Measurements from ENCODE around the gene ROR1.

ROR1 gene

DNA sequence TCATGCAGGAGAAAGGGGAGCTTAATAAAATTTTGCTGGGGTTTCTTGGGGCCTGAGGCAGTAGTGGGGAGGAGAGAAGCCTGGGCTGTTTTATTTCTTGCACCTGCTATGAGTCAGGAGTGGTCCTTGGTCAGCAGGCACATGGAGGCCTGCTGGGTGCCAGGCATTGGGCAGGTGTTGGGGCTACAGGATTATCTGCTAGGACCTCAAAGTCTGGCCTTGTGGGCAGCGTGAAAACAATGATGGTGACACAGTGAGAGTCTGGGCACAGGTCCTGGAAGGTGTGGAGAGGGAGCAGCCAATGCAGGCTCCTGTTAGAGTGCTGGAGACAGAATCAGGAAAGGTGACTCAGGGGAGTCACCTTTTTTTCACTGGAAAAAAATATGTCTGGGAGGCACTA, 17.2 kb downstream of the ROR1 start:
- Histone ChIP-seq H3K36me3 (replicated peaks) (no peaks in the 10 kb centered on the region), H3K4me1 (no peaks in the 10 kb centered on the region), H3K4me3 (no peak overlapping the region), H3K27me3 (ENCODE audit: low read depth) (no peaks in the 10 kb centered on the region), H3K9me3 (no peaks in the 10 kb centered on the region)
- DNase-seq (ENCODE audit: low spot score in 2 of 2), result no peak
- in situ Hi-C loops (cut with MboI; ENCODE audit: low sequenced_read_pairs), result no loop called here

DNA sequence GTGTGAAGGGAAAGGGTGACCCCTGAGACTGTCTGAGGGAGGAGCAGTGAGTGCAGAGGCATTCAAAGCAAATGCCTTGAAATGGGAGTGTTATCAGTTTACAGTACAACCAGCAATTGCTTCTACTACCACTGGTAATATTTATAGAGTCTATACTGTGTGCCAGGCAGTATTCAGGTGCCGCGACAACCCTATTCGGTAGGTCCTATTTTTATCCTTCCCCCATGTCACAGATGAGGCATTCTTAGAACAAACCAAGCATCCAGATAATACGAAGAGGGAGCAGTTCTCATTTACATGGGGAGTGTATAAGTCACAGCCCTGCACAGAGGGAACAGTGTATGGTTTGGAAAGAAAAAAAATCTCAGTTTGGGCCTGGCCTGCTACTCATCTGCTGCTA, 18.3 kb downstream of the ROR1 start:
- no peaks in the 10 kb centered on the region for H3K4me1 ChIP-seq
- no peak for DNase-seq (ENCODE audit: low spot score in 2 of 2)
- no peaks in the 10 kb centered on the region for H3K27me3 ChIP-seq (ENCODE audit: low read depth)
- H3K36me3 ChIP-seq (replicated peaks), result no peaks in the 10 kb centered on the region
- H3K9me3 ChIP-seq, result no peaks in the 10 kb centered on the region
- in situ Hi-C loops (cut with MboI; ENCODE audit: low sequenced_read_pairs), result no loop called here
- H3K4me3 ChIP-seq, result no peak overlapping the region

DNA sequence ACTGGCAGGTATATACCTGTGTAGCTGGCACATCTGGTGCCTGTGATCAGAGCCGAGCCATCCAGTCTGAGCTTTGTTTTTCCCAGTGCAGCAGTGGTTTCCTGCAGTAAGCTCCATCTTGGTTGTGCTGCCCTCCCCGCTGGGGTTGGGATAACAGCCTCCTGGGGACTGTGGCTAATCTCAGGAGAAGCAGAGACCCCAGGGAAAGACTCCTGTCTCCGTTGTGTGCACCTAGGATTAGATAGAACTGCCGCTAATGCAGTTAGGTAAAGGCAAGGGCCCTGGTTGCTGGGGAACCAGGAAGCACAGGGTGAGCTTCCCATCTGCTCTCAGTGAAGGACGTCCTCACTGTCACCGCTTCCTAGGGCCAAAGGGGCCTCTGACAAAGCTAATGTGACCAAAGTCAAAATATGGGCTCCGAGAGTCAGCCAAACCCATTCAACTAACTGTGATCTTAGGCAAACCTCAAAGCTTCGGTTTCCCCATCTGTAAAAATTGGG, 20.0 kb downstream of the ROR1 start:
- H3K9me3 ChIP-seq, result no peaks in the 10 kb centered on the region
- no peaks in the 10 kb centered on the region for H3K4me1 ChIP-seq
- H3K27me3 ChIP-seq (ENCODE audit: low read depth), result no peaks in the 10 kb centered on the region
- no peak for DNase-seq (ENCODE audit: low spot score in 2 of 2)
- no peak overlapping the region for H3K4me3 ChIP-seq
- H3K36me3 ChIP-seq (replicated peaks), result no peaks in the 10 kb centered on the region
- in situ Hi-C loops (cut with MboI; ENCODE audit: low sequenced_read_pairs), result no loop called here

DNA sequence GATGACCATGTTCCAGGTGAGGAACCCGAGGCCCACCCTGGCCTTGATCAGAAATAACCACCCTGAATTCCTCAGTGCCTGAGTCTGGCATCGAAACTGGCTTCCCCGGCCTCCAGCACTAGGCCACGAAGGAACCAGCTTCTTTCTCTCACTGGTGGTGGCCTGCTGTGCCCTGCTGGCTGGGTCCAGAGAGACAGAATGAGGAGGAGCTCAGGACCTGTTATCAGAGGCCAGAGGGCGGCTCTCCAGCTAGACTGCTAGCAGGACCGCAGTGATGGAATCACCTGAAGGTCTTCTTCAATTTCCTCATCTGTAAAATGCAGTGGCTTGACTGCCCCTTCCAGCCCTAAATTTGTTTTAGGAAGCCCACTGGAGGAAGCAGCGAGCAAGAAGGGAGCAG, 20.5 kb downstream of the ROR1 start:
- DNase-seq (ENCODE audit: low spot score in 2 of 2), result no peak
- H3K4me3 ChIP-seq, result no peak overlapping the region
- no peaks in the 10 kb centered on the region for H3K36me3 ChIP-seq (replicated peaks)
- no peaks in the 10 kb centered on the region for H3K9me3 ChIP-seq
- peaks cover 3% of the 10 kb centered on the region; the same call in 1 of the 2 replicates for H3K27me3 ChIP-seq (ENCODE audit: low read depth)
- no peaks in the 10 kb centered on the region for H3K4me1 ChIP-seq
- in situ Hi-C loops (cut with MboI; ENCODE audit: low sequenced_read_pairs), result no loop called here

DNA sequence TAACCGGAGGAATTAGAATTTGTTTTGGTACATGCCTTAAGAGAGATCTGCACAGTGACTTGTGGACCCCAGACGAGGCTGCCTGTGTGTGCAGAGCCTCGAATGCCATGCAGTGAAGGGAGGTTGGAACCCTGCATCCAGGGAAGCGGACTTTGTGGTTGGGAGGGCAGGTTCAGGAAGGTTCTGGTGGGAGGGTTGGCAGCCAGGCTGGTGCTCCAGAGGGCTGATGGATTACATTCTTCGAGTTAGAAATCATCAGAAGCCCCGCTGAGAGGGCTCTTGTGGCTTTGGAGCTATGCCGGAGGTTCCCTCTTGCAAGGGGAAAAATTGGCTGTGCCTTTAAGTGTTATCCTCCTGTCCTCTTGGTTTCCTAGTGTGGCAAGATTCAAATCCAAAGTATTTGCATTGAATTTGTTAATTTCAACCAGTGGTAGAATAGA, 21.1 kb downstream of the ROR1 start:
- in situ Hi-C loops (cut with MboI; ENCODE audit: low sequenced_read_pairs), result no loop called here
- DNase-seq (ENCODE audit: low spot score in 2 of 2), result no peak
- no peaks in the 10 kb centered on the region for H3K9me3 ChIP-seq
- H3K27me3 ChIP-seq (ENCODE audit: low read depth), result peaks cover 3% of the 10 kb centered on the region; the same call in 1 of the 2 replicates
- H3K36me3 ChIP-seq (replicated peaks), result no peaks in the 10 kb centered on the region
- no peaks in the 10 kb centered on the region for H3K4me1 ChIP-seq
- no peak overlapping the region for H3K4me3 ChIP-seq

DNA sequence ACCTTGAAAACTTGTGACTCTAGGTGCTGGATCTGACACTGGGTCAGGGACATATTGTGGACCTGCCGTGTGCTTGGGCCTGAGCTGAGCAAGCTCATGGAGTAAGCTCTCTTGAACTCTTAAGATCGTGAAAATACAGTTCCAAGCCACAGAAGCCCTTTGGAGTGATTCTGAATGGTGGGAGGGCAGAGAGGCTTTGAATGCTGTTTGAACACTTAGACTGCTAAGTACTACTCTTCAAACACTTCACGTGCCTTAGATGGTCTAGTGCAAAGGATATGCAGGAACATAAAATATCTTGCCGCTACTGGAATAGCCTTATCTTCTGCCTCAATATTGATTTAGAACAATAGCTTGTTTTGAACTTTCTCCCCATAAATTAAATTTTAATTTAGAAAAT, 21.6 kb downstream of the ROR1 start:
- Histone ChIP-seq H3K4me1 (no peaks in the 10 kb centered on the region), H3K9me3 (no peaks in the 10 kb centered on the region), H3K36me3 (replicated peaks) (no peaks in the 10 kb centered on the region), H3K4me3 (no peak overlapping the region), H3K27me3 (ENCODE audit: low read depth) (peaks cover 3% of the 10 kb centered on the region; the same call in 1 of the 2 replicates)
- DNase-seq (ENCODE audit: low spot score in 2 of 2), result no peak
- in situ Hi-C loops (cut with MboI; ENCODE audit: low sequenced_read_pairs), result no loop called here

- DNase-seq (ENCODE audit: low spot score in 2 of 2), result no peak
- no peaks in the 10 kb centered on the region for H3K36me3 ChIP-seq (replicated peaks)
- H3K9me3 ChIP-seq, result no peaks in the 10 kb centered on the region
- H3K4me3 ChIP-seq, result no peak overlapping the region
- in situ Hi-C loops (cut with MboI; ENCODE audit: low sequenced_read_pairs), result no loop called here
- H3K4me1 ChIP-seq, result no peaks in the 10 kb centered on the region
- peaks cover 5% of the 10 kb centered on the region; the same call in 1 of the 2 replicates for H3K27me3 ChIP-seq (ENCODE audit: low read depth)
Observed at GRCh38 chr1:63797056-63797726, 23.4 kb downstream of the ROR1 start.

- H3K4me1 ChIP-seq, result no peaks in the 10 kb centered on the region
- in situ Hi-C loops (cut with MboI; ENCODE audit: low sequenced_read_pairs), result no loop called here
- no peak for DNase-seq (ENCODE audit: low spot score in 2 of 2)
- peaks cover 5% of the 10 kb centered on the region; the same call in 1 of the 2 replicates for H3K27me3 ChIP-seq (ENCODE audit: low read depth)
- H3K36me3 ChIP-seq (replicated peaks), result no peaks in the 10 kb centered on the region
- H3K9me3 ChIP-seq, result no peaks in the 10 kb centered on the region
- no peak overlapping the region for H3K4me3 ChIP-seq
Observed at GRCh38 chr1:63798284-63798683, 24.5 kb downstream of the ROR1 start.

DNA sequence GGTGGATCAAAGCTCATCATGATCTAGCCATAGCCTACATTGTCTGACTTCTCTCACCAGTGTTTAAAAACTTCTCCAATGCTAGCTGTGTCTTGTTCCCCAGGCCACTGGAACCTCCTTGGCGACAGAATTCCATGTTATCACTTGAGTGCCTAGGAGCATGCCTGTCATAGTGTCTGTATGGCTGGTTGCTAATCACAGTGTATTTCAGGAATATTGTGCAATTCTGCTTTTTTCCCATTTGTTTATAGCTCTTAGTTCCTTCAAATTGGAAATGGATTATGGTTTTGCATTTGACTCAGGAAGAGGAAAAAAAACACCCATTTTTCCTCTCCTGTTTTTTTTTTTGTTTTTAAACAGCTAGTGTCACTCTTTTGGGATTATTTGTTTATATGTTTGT, 25.5 kb downstream of the ROR1 start:
- peaks cover 5% of the 10 kb centered on the region; the same call in 1 of the 2 replicates for H3K27me3 ChIP-seq (ENCODE audit: low read depth)
- DNase-seq (ENCODE audit: low spot score in 2 of 2), result no peak
- no peaks in the 10 kb centered on the region for H3K4me1 ChIP-seq
- no peak overlapping the region for H3K4me3 ChIP-seq
- H3K36me3 ChIP-seq (replicated peaks), result no peaks in the 10 kb centered on the region
- in situ Hi-C loops (cut with MboI; ENCODE audit: low sequenced_read_pairs), result no loop called here
- H3K9me3 ChIP-seq, result no peaks in the 10 kb centered on the region

DNA sequence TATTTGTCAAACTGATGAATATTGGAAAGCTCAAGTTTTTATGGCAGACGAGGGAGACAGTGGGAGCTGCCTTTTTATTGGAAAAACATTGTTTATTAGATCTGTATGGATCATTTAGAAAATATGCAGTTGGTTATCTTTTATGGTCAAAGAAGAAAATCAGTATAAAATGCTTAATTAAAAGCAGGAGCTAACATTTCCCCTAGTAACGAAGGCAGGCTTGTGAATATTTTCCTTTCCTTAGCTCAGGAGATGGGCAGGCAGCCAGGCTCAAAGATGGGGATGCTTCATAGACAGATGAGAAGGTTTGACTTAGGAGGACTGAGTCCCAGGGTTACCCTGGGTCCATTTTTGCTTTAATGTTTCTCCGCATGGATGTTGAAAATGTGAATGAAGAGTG, 26.0 kb downstream of the ROR1 start:
- no peaks in the 10 kb centered on the region for H3K4me1 ChIP-seq
- no peak for DNase-seq (ENCODE audit: low spot score in 2 of 2)
- in situ Hi-C loops (cut with MboI; ENCODE audit: low sequenced_read_pairs), result no loop called here
- H3K36me3 ChIP-seq (replicated peaks), result no peaks in the 10 kb centered on the region
- peaks cover 5% of the 10 kb centered on the region; the same call in 1 of the 2 replicates for H3K27me3 ChIP-seq (ENCODE audit: low read depth)
- no peak overlapping the region for H3K4me3 ChIP-seq
- no peaks in the 10 kb centered on the region for H3K9me3 ChIP-seq

DNA sequence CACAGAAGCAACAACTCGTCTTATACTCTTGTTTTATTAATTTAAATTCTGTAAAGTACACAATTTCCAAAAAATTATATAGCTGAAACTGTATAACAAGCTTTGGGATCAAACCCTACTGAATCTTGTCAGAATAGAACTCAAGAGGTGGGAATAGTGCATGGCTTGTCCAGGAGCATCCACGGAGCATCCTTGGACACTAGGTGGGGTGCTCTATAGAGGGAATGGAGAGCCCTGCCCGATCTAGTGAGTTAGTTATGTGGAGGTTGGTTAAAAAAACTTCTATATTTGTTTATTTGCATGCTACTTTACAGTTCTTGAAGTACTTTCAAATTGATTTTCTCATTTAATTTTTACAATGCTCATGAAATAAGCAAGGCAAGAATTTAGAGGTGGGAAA, 28.3 kb downstream of the ROR1 start:
- in situ Hi-C loops (cut with MboI; ENCODE audit: low sequenced_read_pairs), result no loop called here

GRCh38 chr1:63804829-63805484, 31.1 kb downstream of the ROR1 start:
- Histone ChIP-seq H3K36me3 (replicated peaks) (no peaks in the 10 kb centered on the region), H3K4me3 (no peak overlapping the region), H3K9me3 (no peaks in the 10 kb centered on the region), H3K27me3 (ENCODE audit: low read depth) (peaks cover 3% of the 10 kb centered on the region; the same call in 1 of the 2 replicates), H3K4me1 (no peaks in the 10 kb centered on the region)
- no peak for DNase-seq (ENCODE audit: low spot score in 2 of 2)
- in situ Hi-C loops (cut with MboI; ENCODE audit: low sequenced_read_pairs), result no loop called here

More for the DNA sequence above, 28.3 kb downstream of the ROR1 start:
- no peaks in the 10 kb centered on the region for H3K9me3 ChIP-seq
- no peaks in the 10 kb centered on the region for H3K36me3 ChIP-seq (replicated peaks)
- peaks cover 5% of the 10 kb centered on the region; the same call in 1 of the 2 replicates for H3K27me3 ChIP-seq (ENCODE audit: low read depth)
- DNase-seq (ENCODE audit: low spot score in 2 of 2), result no peak
- H3K4me1 ChIP-seq, result no peaks in the 10 kb centered on the region
- no peak overlapping the region for H3K4me3 ChIP-seq

DNA sequence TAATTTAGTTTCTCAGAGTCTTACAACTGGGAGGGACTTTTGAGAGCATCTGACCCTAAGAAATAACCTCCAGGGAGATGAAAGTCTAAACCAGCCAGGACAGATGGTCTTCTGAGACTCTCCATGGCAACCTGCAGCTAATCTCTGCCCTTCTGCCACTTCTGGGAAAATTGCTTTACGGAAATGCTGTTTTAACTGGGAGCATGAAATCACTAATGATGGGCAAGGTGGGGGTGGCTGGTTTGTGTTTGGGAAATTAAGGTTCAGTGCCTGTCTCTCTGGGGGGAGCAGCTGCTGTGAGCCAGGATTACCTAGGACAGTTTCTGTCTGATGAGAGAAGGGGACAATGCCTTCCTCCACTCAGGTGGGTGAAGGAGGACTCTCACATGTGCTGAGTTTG, 33.2 kb downstream of the ROR1 start:
- H3K27me3 ChIP-seq (ENCODE audit: low read depth), result no peaks in the 10 kb centered on the region; the same call in 1 of the 2 replicates
- DNase-seq (ENCODE audit: low spot score in 2 of 2), result no peak
- H3K9me3 ChIP-seq, result no peaks in the 10 kb centered on the region
- H3K36me3 ChIP-seq (replicated peaks), result no peaks in the 10 kb centered on the region
- H3K4me3 ChIP-seq, result no peak overlapping the region
- in situ Hi-C loops (cut with MboI; ENCODE audit: low sequenced_read_pairs), result no loop called here
- no peaks in the 10 kb centered on the region for H3K4me1 ChIP-seq

GRCh38 chr1:63810936-63811469, 37.2 kb downstream of the ROR1 start:
- H3K27me3 ChIP-seq (ENCODE audit: low read depth), result no peaks in the 10 kb centered on the region
- H3K9me3 ChIP-seq, result no peaks in the 10 kb centered on the region
- H3K4me3 ChIP-seq, result no peak overlapping the region
- in situ Hi-C loops (cut with MboI; ENCODE audit: low sequenced_read_pairs), result no loop called here
- DNase-seq (ENCODE audit: low spot score in 2 of 2), result no peak
- H3K4me1 ChIP-seq, result no peaks in the 10 kb centered on the region
- no peaks in the 10 kb centered on the region for H3K36me3 ChIP-seq (replicated peaks)

Data from HAP-1 (cell line).